ENCODE data around the gene KIRREL1.

KIRREL1 gene

DNA sequence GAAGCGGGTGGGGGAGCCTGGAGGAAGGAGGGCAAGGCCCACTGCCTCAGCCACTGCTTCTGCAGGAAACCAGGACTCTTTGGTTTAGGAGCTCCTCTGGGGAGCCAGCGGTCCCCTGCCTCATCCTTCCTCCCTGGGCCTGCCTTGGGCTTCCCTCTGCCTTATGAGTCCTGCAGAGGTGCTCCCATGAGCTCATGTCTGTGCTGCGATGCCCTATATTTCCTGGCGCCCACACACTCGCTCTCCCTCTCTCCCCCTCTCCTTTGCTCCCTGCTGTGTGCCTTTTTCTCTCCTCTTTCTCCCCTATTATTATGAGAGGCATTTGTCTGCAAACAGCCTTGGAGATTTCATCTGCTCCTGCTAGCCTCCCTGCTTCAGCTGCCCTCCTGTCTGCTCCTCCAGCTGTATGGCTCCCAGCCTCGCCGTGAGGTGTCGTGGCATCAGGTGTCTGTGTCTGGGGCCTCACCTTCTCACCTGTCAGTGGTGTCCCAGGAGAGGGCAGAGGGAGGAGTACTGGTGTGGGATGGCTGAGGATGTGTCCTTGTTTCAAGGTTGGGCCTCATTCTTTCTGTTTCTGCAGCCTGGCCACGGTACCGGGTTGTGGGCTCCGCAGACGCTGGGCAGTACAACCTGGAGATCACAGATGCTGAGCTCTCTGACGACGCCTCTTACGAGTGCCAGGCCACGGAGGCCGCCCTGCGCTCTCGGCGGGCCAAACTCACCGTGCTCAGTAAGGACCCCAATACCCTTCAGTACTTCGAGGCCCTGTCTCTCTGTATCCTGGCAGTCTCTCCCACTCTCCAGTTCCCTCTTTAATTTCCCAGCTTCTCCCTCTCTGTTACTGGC, 84.2 kb downstream of the KIRREL1 start:
- no peak for DNase-seq

DNA sequence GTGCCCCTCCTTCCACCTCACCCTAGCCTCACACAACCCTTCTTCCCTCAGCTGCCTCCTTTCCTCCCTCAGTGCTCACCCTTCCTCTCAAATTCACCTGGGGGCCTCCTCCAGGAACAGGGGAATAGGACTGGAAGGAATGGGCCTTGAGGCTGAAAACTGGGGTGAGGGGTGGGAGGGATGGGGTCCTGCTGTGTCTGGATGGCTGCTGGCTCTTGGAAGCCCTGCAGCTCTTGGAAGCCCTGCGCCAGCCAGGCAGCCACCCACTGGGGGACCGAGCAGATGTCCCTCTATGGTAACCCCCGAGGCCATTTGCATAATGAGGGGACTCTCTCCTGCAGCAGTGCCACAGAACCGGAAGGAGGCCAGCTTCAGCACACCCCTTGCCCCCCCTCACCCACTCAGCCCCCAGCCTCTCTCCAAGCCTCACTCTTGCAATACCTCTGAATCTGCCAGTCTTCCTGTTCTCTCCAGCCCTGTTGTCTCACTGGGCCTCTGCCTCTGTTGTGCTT, 85.2 kb downstream of the KIRREL1 start:
- no peak for DNase-seq

DNA sequence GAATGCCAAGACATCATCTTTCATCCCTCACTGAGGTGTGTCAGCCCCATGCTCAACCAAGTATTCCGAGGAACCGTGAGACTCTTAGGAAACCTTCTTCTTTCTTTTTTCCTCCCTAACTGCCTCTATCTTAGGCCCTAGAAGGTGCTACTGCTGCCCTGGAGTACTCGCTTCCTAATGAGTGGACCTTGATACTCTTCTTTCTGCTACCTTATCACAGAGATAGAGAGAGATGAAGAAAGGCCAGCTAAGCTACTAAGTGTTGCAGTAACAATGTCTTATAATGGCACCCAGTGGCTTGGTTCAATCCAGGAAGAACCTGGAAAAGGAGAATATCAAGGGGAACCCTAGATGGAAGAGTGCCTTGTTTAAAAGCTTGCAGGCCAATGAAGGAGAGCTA, 86.6 kb downstream of the KIRREL1 start:
- DNase-seq, result no peak

DNA sequence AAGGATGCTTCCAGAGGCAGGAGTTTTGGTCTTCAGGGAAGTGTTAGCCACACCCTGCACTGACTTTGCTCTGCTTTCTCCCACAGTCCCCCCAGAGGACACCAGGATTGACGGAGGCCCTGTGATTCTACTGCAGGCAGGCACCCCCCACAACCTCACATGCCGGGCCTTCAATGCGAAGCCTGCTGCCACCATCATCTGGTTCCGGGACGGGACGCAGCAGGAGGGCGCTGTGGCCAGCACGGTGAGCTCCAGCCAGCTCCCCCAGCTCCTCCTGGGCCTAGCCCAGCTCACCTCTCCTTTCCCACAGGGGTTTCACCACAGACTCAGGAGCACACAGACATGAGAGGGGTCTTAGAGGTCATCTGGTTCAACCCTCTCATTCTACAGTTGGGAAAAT, 90.9 kb downstream of the KIRREL1 start:
- no peak for DNase-seq

DNA sequence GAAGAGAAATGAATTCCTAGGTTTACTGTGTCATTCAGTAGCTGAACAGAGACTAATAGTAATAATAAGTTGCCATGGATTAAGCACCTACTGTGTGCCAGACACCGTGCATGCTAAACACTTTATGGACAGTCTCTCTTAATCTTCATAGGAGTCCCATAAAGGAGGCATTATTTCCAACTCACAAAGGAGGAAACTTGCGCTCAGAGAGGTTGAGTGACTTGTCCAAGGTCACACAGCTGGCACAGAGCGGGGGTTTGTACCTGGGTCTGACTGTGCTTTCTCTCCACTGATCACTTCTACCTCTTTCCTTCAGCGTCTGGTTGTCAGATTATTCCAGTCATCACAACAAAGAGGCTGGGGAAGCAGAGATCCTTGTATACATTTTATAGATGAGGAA, 91.3 kb downstream of the KIRREL1 start:
- DNase-seq, result no peak

DNA sequence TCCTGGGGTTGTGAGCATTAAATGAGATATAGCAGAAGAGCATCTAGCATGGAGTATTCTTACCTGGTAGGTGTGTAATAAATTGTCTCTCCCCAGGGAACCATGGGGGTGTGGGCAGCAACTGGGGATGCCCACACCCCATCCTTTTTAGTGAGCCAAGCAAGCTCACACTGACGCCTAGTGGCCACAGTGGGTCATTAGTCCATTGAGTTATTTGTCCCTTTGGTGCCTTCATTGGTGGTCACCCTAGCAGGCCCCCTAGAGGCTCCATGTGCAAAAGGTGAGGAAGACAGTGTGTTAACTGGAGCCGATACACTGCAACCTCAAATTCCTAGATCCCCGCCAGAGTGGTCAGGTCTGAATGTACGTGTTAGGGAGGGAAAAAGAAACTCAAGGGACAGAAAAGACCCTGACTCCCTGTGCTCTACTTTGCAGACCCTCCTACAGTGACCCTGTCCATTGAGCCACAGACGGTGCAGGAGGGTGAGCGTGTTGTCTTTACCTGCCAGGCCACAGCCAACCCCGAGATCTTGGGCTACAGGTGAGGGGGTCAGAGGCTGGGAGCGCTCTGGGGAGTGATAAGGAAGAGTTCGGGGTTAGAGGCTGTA, 94.0 kb downstream of the KIRREL1 start:
- DNase-seq, result no peak

DNA sequence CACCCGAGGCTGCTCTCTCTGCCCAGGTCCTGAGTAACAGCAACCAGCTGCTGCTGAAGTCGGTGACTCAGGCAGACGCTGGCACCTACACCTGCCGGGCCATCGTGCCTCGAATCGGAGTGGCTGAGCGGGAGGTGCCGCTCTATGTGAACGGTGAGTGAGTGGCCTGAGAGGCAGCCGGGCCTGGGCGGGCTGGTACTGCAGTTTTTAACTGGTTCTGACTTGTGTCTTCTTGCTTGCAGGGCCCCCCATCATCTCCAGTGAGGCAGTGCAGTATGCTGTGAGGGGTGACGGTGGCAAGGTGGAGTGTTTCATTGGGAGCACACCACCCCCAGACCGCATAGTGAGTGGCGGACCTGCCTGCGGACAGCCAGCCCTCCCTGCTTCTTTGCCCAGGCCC, 96.0 kb downstream of the KIRREL1 start:
- no peak for DNase-seq

DNA sequence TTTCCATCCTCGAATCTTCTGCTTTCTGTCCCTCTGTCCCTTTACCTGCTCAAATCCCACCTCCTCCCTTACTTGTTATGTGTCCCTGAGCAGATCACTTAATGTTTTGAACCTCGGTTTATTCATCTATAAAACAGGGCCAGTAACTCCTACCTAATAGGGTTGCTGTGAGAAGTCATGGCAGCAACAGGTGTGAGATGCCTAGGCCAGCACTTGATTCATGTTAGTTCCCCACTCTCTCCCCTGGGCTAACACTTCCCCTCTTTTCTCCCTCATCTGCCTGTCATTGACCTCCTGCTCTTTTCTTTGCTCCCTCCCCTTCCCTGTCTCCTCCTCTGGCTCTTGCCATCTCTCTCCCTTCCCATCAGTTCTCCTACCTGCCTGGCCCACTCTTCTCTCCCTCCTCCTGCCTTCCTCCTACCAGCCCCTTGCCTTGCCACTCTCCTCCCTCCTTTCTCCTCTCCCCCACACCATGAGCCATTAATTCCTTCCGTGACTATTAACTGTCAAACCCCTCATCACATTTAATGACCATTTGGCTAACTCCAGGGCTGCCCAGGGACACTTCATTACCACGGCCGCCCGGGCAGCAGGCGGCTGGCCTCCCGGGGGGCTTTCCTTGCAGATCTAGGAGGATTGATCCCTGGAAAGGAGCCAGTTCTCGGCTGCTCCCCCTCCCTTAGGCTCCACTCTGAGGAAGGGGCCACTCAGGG, 96.6 kb downstream of the KIRREL1 start:
- no peak for DNase-seq

DNA sequence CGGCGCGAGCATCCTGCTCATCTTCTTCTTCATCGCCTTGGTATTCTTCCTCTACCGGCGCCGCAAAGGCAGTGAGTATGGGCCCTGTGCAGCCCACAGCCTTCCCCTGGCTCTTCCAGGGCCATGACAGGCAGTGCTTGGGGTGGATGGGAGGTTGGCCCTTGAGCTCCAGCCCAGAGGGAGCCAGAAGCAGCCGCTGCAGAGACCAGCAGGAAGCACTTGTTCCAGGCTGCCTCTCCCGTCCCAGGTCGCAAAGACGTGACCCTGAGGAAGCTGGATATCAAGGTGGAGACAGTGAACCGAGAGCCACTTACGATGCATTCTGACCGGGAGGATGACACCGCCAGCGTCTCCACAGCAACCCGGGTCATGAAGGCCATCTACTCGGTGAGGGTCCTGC, 99.9 kb downstream of the KIRREL1 start:
- no peak for DNase-seq

DNA sequence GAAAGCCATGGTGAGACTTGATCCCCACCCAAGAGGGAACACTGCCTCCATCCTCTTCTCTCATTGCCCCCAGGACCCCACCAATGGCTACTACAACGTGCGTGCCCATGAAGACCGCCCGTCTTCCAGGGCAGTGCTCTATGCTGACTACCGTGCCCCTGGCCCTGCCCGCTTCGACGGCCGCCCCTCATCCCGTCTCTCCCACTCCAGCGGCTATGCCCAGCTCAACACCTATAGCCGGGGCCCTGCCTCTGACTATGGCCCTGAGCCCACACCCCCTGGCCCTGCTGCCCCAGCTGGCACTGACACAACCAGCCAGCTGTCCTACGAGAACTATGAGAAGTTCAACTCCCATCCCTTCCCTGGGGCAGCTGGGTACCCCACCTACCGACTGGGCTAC, 101.1 kb downstream of the KIRREL1 start:
- no peak for DNase-seq

DNA sequence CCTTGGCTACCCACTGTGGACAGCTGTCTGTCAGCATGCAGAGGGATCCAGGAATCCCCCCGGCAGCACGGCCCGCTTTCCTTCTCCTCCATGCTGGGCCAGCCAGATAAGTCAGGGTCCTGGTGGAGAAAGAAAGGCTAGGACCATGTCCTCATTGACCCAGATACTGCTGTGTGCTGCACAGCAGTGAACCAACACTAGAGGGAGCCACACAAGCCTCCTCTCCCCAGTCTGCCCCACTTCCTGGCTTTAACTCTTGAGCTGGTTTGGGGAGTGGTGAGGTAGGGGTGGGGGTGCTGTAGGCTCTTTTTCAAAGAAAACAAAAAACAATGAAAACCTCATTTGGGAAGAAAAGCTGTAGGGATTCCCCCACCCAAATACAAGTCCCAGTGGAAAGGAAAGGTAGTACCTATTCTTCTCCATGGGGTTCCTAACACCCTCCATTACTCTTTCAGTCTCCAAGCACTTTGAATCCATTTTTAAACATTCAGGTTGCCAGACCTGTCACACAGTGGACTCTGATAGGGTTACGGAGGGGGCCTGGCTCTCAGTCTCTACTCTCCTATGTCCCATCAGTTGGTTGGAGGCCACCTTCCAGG, 102.4 kb downstream of the KIRREL1 start:
- DNase-seq, result no peak

DNA sequence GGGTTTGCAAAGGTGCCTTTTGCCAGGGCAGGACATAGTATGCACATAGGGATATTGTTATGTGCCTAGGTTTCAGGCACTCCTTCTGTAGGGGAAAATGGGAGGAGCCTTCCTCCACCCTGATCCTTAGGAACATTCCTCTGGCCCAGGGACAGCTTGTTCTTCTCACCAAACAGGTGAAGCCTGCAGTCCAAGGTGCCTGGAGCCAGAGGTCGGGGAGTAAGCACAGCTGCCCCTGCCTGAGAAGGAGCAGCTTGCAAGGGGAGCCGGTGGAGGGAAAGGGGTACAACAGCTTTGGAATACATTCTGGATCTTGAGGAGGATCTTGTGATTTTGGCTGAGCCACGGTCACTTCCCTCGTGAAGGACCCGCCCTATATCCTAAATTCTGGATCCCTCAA, 104.8 kb downstream of the KIRREL1 start:
- DNase-seq, result no peak

DNA sequence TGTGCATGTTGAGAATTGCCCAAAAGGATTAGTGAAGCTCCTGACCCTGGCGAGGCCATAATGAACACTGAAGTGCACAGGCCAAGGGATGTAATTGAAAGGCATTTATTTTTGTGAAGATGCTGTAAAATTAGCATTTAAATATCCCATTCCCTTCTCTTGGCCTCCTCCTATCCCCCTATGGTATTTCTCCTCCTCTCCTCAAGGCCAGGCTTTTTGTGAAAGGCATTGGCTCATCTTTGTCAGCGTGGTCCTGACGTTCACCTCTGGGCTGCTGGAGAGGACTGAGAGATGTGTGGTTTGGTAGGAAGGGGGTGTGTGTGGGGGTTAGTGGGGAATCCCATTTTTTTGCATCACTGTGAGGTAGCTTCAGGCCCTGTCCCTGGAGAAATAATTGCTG, 105.7 kb downstream of the KIRREL1 start:
- no peak for DNase-seq

DNA sequence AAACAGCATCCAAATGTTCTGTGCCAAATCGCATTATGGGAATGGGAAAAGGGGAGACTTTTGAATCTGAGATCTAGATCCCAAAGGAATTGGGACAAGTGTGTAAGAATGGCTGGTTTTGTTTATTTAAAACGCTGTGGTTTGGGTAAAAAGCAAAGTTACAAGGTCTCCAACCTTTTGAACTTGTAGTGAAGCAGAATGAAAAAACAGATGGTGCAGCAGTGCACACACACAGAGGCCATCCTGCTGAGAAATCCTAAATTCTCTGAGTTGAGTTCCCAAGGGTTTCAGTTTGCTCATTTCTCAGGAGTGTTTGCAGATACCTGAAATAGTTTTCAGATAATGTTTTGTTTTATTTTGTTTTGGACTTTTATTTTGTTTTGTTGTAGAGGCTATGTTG, 107.1 kb downstream of the KIRREL1 start:
- DNase-seq, result no peak

DNA sequence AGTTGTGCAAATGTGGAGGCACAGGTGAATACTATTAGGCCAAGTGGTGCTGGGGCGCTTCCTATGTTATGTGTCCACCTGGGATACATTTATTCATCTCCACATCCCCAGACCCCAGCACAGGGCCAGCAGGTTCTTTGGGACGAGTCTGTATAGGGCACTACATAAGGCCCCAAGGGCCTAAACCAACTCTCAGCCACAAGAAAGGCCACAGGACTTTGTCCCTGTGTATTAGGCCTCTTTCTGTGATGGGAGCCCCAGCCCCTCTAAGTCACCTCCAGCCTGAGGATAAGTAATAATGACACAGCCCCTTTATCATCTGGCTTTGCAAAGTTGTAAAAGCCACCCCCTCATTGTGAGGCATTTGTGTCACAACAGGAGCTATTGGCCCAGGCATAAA, 108.0 kb downstream of the KIRREL1 start:
- no peak for DNase-seq

DNA sequence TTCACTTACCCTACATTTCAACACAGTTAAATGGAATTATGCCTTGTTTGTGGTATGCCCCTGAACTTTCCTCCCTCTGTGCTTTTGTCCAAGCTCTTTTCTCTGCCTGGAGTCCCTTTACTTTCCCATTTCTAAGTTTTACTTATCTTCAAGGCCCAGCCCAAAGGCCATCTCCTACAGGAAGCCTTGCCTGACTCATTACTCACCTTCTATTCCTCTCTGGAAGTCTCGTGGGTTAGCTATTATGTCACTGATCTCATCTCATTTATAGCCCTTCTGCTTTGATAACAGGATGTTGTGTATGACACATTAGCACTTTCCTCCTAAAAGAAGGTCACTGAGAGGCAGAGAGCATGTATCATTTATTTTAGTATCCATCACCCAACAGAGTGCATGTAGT, 108.5 kb downstream of the KIRREL1 start:
- DNase-seq, result no peak

DNA sequence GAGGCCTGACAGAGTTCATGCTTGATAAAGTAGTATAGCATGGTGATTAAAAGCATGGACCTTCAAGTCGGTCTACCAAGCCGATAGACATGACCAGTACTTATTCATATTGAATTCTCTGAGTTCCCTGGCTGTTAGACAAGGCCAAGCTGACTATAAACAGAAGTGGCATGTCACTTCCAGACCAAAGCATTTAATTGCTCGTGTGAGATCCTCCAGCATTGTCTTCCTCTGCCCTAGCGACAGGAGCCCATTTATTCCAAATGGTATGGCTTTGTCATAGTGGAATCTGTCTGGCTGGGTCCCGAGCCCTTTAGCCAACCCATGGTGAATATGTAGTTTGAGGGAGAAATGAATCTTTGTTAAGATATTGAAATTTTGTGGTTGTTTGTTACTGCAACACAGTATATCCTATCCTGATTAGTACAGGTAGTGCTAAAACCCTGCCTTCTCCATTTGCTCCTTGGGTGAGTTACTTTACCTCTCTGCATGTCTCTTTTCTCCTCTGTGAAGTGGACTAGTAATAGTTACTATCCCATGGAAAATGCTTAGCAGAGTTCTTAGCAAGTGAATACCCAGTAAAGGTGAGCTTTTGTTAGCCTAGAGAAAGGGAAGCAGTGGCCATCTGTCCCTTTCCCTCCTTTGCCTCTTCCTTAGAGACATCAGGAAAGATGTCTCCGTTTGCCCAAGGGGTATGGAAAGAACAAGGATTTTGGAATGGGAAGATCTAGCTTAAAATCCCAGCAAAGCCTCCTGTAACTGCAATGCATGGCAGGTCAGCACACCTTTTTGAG, 109.6 kb downstream of the KIRREL1 start:
- no peak for DNase-seq

DNA sequence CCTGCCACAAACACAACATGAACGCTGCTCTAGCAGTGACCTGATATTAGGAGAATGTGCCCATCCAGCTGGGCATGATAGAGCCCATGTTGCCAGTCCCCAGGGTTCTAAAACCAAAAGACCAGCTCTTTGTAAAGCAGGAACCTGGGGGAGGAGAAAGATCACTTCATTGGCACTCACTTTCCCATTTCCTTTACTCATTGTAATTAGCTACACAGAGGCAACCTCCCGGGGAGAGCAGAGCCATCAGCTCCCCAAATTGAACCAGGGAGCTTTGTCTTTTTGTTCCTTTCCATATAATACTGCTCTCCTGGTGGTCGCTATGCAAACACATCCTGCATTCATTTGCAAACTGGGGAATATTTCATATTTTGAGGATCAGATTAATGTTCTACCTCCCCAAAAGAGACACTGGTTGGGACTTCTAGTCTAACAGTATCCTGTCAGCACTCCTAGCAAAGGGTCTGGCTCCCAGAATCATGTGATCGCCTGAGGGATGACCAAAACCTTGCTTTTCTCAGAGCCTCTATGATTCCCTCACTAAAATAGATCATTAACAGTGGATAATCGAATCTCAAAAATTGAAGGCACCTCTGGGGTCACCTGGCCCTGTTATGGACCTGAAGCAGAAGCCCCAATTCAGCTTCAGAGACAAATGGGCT, 110.5 kb downstream of the KIRREL1 start:
- no peak for DNase-seq

DNA sequence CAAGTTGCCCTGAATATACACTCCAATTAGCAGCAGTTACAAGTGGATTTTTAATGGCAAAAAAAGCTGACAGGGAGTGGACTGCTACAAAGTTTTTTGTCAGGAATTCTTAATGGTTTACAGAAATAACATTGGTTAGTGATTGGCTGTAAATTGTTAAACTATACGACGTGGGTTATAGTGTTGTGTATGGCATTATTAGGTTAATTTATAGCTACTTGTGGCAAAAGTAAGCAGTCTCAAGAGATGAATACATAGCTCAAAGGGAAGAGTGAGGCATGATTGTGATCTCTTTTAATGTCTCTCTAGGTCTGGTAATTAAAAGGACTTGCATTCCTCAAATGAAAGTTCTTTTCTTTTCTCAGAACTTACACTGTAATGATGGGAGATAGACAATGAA, 111.4 kb downstream of the KIRREL1 start:
- no peak for DNase-seq

DNA sequence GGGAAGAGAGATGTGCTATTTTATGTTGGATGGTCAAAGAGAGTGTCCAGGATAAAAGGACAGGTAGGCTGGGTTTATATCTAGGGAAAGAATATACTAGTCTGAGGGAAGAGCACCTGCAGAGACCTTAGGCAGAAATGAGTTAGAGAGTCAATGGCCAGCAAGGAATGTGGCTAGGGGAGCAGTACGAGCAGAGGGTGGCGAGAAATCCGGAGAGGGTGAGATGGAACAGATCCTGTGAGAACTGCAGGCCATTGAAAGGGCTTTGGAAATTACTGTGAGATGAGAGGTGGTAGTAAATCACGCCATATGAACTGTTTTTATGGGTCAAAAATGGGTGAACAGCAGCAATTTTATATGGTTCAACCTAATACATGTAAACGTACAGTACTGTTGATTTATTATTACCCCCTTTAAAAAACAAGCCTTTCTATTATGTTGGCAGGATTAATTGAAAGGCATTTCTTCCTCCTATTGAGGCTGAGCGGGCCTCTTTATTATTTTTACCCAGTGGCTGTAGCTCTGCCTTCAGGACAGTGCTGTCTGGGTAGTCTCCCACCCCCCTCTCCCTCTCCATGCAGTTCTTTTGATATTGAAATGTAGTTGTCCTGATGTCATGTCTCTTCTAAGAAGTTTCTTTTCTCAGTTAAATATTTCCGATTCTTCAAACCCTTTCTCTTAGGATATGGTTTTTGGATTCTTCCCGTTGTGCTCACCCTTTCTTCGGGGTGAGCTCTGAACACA, 112.1 kb downstream of the KIRREL1 start:
- DNase-seq, result no peak

DNA sequence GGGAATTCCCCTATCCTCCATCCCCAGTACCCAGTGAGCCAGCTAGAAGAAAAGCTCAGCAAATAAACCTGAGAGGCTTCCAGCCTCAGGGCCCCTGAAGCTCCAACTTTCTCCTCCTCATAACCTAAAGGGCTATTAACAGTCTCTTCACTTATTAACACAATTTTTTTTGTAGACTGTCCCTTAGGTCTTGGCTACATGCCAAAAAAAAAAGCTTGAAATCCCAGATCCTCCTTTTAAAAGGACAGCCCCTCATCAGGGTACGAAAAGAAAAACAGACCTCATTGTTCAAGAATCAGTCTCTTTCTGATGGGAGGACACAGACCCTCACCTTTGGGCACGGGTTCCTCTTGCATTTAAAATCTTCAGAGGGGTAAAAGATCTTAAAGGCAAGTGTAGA, 114.5 kb downstream of the KIRREL1 start:
- no peak for DNase-seq

Data from hippocampal formation (tissue), 2 donors.